ENCODE results near the gene POLR3K.

The POLR3K gene

GRCh38 chr16:53346-54236 is at the start of gene POLR3K, which contains the start of gene SNRNP25:
Gene POLR3K, minus strand, starts transcription at chr16:53608. Its CDS starts 22 bp downstream, at chr16:53586.
Gene SNRNP25, plus strand, starts transcription at chr16:53828. Its CDS starts 189 bp downstream, at chr16:54017.
- DNase-seq, result peak; percentile 83

- DNase-seq, result no peak
Observed at GRCh38 chr16:102060-102855, 48.9 kb upstream of the POLR3K start.

GRCh38 chr16:101586-101985 is 48.2 kb upstream of the POLR3K start:
- DNase-seq, result no peak

- no peak for DNase-seq
Observed at GRCh38 chr16:100989-101388, 47.6 kb upstream of the POLR3K start.

GRCh38 chr16:97822-98221 is 44.4 kb upstream of the POLR3K start:
- no peak for DNase-seq

GRCh38 chr16:96935-97381 is 43.5 kb upstream of the POLR3K start:
- DNase-seq, result peak; percentile 72

- no peak for DNase-seq
Observed at GRCh38 chr16:94918-95265, 41.5 kb upstream of the POLR3K start.

- DNase-seq, result no peak
Observed at GRCh38 chr16:92431-93339, 39.3 kb upstream of the POLR3K start.

- DNase-seq, result no peak
Observed at GRCh38 chr16:91484-91883, 38.1 kb upstream of the POLR3K start.

- no peak for DNase-seq
Observed at GRCh38 chr16:89391-90302, 36.2 kb upstream of the POLR3K start.

GRCh38 chr16:88613-89012 is 35.2 kb upstream of the POLR3K start:
- no peak for DNase-seq

- no peak for DNase-seq
Observed at GRCh38 chr16:86483-86952, 33.1 kb upstream of the POLR3K start.

GRCh38 chr16:85865-86264 is 32.5 kb upstream of the POLR3K start:
- DNase-seq, result no peak

- DNase-seq, result no peak
Observed at GRCh38 chr16:85407-85782, 32.0 kb upstream of the POLR3K start.

- peak; percentile 18 for DNase-seq
Observed at GRCh38 chr16:84718-85406, 31.5 kb upstream of the POLR3K start.

- DNase-seq, result no peak
Observed at GRCh38 chr16:83781-84615, 30.6 kb upstream of the POLR3K start.

- no peak for DNase-seq
Observed at GRCh38 chr16:83060-83603, 29.7 kb upstream of the POLR3K start.

- no peak for DNase-seq
Observed at GRCh38 chr16:79151-80054, 26.0 kb upstream of the POLR3K start.

All from NCI-H774 (cell line).